CD4-positive, alpha-beta T cell treated with Interleukin-10 for 1 hour (primary cell): ENCODE measurements around the gene MAB21L4.
A peak's percentile ranks its signal among the peaks of the same experiment; 100 is the strongest.
"Not testable (repeated sequence)": the region's sequence is repeated elsewhere in the genome, so short reads cannot be mapped to it uniquely, and the experiment has no call there.

ENCODE experiments used
- DNase-seq: peaks from one replicate; pipeline ENCODE4 v3.0.0-alpha.2; 2020

The MAB21L4 gene

GRCh38 chr2:240855670-240856069 lies 40.3 kb downstream of the MAB21L4 start:
- DNase-seq: no peak

- DNase-seq: no peak
Observed at GRCh38 chr2:240852671-240853314, 43.2 kb downstream of the MAB21L4 start.

- peak; percentile 82 for DNase-seq
Observed at GRCh38 chr2:240851078-240851991, 44.6 kb downstream of the MAB21L4 start.

GRCh38 chr2:240850756-240851077 lies 45.2 kb downstream of the MAB21L4 start:
- no peak for DNase-seq

- DNase-seq: no peak
Observed at GRCh38 chr2:240850026-240850425, 45.9 kb downstream of the MAB21L4 start.

GRCh38 chr2:240848900-240849680 lies 46.9 kb downstream of the MAB21L4 start:
- DNase-seq: no peak

- DNase-seq: no peak
Observed at GRCh38 chr2:240847817-240848216, 48.1 kb downstream of the MAB21L4 start.

- no peak for DNase-seq
Observed at GRCh38 chr2:240846873-240847595, 48.9 kb downstream of the MAB21L4 start.

- not testable (repeated sequence) for DNase-seq
Observed at GRCh38 chr2:240846309-240846708, 49.6 kb downstream of the MAB21L4 start.

GRCh38 chr2:240840435-240841060 lies 55.4 kb downstream of the MAB21L4 start:
- DNase-seq: peak; percentile 21

GRCh38 chr2:240839152-240840143 lies 56.5 kb downstream of the MAB21L4 start:
- no peak for DNase-seq

- no peak for DNase-seq
Observed at GRCh38 chr2:240837621-240838020, 58.3 kb downstream of the MAB21L4 start.

GRCh38 chr2:240836781-240837467 lies 59.0 kb downstream of the MAB21L4 start:
- no peak for DNase-seq
